GM11168 (cell line): ENCODE data around the gene ZNF10.

Experiments used
- in situ Hi-C: fragments of 300-500 bp; cut with MboI; formaldehyde crosslinking; loops from one replicate; pipeline ENCODE4 v1.12.0; 2022; ENCODE audit warnings: low sequenced_read_pairs; ENCODE audit not compliant: unreplicated experiment

The ZNF10 gene

DNA sequence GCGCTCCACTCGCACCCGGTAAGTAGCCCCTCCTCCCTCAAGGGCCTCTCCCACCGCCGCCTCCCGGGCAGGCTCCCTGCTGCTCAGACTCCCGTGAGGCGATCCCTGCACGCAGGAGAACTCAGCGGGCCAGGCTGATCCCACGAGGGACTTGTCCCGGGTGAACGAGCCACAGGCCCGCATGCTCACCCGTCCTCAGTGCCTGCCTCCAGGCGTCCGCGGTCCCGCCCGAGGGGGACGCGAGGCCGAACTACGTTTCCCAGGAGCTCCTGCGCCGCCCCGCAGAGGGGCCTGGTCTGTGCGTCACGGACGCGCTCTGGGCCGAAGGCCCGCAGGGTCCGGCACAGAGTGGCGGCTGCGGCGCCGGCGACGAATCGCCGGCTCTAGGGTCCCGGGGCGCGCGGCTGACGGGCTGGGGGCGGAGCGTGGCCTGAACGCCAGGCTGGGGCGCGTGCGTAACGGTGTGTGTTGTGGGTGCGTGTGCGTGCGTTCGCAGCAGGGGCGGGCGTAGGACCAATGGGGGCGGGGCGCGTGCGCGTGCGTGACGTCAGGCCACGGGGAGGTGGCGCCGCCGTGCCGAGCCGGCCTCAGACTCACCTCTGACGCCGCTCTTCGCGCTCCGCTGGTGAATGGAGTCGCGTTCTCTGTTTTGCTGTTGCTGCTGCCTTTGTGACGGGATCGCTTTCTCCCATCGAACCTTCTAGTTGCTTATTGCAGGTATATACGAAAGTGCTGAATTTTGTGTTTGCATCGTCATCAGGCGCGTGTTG, at the start of gene ZNF10, which contains the start of gene ZNF891:
Gene ZNF10 (plus strand): TSS at position 590 of the 770 bp plus-strand sequence. CDS start 13,866 bp downstream, outside the sequence.
Gene ZNF891 (minus strand): TSS at position 237 of the 770 bp plus-strand sequence. CDS start 8,356 bp downstream, outside the sequence.
- in situ Hi-C loops, result no loop called here

DNA sequence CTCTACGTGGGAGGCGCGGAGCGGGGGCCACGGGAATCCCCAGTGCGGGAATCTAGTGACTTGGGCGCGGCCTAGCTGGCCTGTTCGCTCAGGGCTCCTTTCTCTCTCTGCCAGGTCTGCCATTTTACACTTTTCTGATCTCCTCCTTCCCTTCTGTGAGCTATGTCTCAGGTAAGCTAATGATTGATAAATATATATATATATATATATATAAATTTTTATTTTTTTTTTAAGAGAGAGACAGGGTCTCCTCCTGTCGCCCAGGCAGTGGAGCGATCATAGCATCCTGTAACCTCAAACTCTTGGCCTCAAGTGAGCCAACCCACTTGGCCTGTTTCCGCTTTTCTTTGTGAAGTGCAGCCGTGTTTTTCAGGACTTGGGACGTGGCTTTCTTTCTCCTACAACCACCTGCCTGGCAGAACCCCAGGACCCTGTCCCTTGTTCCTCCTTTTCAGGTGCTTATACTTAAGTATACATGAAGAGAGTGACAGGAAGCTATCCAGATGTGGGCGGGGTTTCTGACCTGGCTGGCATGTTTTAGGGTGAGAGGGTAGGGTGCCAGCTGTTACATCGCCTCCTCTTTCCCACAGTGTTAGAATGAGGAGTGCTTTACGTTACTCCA, 49.2 kb upstream of the ZNF10 start:
- in situ Hi-C loops, result no loop called here

DNA sequence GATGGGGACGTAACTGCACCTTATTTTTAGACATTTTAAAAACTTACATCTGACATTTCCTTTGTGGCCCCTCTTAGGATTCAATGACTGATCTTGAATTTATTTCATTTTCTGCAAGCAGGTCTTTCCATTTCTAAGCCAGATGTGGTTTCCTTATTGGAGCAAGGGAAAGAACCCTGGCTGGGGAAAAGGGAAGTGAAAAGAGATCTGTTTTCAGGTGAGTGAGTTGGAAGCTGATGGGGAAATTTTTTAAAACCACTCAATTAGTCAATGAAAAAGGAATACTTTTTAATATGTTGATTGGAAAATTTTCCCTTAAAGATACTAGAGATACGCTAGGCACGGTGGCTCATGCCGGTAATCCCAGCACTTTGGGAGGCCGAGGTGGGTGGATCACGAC, 47.1 kb upstream of the ZNF10 start:
- in situ Hi-C loops, result no loop called here

DNA sequence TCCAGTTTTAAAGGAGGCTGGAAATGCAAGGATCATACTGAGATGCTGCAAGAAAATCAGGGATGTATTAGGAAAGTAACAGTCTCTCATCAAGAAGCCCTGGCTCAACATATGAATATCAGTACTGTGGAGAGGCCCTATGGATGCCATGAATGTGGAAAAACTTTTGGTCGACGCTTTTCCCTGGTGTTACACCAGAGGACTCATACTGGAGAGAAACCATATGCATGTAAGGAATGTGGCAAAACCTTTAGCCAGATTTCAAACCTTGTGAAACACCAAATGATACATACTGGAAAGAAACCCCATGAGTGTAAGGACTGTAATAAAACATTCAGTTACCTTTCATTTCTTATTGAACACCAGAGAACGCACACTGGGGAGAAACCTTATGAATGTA, 24.8 kb upstream of the ZNF10 start:
- in situ Hi-C loops, result no loop called here

DNA sequence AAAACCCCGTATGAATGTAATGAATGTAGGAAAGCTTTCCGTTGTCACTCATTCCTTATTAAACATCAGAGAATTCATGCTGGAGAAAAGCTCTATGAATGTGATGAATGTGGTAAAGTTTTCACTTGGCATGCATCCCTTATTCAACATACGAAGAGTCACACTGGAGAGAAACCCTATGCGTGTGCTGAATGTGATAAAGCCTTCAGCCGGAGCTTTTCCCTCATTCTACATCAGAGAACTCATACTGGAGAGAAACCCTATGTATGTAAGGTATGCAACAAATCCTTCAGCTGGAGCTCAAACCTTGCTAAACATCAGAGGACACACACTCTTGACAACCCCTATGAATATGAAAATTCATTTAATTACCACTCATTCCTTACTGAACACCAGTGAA, 24.2 kb upstream of the ZNF10 start:
- in situ Hi-C loops, result no loop called here

DNA sequence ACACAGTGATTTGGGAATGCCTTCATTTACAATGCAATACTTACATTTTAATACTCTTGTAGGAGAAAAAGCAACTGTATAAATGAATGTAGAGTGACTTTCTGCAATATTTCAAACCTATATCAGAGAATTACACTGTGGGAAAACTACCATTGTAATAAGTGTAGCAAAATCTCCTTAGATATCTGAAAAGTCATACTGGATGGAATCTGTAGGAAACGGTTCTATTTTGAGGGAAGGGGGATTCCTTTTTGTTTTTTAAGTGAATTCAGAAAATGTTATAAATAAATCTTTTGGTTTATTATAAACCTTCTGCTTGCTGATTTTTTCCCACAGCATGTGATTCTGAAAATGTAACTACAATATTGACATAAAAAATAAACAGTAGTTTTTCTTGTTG, 23.3 kb upstream of the ZNF10 start:
- in situ Hi-C loops, result no loop called here

DNA sequence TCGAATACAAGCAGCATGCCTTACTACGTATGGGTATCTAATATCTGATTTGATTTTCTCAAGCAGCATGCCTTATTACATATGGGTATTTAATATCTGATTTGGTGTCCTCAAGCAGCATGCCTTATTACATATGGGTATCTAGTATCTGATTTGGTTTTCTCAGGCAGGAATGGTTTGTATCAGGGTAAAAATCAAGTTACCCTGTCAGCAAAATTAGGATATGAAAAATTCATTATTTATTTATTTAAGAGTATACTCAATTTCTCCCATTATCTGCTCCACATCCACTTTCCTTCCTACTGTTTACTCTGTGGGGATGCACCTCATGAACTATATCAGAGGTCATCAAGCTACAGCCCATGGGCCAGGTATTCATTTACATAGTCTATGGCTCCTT, 22.3 kb upstream of the ZNF10 start:
- in situ Hi-C loops, result no loop called here

DNA sequence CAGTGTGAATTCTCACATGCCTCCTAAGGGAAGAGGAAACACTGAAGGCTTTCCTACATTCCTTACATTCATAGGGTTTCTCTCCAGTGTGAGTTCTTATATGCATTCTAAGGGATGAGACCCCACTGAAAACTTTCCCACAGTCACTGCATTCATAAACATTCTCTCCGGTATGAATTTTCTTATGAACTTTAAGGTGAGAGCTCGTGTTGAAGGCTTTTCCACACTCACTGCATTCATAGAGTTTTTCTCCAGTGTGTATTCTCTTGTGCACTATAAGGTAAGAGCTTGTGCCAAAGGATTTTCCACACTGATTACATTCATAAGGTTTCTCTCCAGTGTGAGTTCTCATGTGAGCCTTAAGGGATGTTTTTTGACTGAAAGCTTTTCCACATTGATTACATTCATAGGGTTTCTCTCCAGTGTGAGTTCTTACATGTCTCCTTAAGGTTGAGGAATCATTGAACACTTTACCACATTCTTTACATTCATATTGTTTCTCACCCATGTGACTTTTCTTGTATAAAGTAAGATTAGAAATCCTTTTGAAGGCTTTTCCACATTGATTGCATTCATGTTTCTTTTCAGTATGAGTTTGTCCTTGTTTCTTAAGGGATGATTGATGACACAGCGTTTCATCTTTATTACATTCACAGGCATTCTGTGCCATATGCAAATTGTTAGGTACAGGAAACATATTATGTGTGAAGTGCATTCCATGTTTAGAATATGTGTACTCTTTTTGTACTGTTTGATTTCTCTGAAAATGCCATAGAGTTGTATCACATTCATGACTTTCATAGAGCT, 9.8 kb upstream of the ZNF10 start:
- in situ Hi-C loops, result no loop called here

DNA sequence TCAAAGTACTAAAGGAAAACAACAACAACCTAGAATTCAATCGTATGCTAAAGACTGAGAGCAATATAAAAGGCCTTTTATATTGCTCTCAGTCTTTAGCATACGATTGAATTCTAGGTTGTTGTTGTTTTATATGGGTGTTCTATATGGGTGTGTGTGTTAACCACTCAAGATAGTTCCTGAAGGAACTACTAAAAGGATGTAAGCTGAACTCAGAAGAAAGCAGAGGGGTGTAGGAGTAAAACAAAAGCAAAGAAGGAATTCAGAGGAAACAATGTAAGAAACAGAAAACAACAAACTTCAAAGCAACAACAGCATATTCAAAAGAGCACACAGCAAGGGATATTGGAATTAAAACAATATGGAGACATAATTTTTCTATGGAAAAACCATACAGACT, 5.8 kb upstream of the ZNF10 start:
- in situ Hi-C loops, result no loop called here

DNA sequence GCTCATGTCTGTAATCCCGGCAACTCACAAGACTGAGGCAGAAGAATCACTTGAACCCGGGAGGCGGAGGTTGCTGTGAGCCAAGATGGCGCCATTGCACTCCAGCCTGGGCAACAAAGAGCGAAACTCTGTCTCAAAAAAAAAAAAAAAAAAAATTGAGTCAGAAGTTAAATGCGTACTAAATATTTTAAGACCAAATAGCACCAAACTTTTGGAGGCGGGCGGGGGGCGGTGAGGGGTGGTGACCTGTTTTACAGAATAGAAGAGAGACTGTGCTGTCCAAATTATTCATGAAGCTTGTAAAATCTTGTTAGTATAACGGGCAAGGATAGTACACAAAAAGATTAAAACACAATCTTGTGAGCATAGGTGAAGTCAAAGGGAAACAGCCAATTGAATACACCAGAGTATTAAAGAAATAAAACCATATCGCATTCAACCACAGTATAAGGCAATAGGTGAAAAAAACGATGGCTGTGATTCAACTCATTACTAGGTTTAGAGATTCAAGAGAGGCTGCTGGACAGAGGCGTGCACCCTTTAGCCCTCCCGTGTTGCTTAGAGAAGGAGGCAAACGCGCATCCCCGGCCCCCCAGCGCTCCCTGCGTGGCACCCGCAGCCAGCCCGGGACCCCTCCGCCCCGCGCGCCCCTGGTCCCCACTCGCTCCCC, 924 bp upstream of the ZNF10 start:
- in situ Hi-C loops, result no loop called here

DNA sequence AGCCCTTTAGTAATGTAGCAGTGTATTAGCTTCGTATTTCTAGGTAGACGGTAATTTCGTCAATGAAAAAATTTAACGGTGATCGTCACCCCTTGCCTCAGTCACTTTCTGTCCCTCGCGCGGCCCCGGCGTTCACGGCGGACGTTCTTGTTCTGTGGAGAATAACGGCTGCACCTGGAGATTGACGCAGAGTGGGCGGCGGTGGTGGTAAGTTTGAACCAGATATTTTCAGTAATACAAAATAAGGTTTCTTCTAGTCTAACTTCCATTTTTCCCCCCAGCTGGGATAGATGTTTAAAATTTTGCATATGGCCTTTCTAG, 341 bp downstream of the ZNF10 start:
- in situ Hi-C loops, result no loop called here

DNA sequence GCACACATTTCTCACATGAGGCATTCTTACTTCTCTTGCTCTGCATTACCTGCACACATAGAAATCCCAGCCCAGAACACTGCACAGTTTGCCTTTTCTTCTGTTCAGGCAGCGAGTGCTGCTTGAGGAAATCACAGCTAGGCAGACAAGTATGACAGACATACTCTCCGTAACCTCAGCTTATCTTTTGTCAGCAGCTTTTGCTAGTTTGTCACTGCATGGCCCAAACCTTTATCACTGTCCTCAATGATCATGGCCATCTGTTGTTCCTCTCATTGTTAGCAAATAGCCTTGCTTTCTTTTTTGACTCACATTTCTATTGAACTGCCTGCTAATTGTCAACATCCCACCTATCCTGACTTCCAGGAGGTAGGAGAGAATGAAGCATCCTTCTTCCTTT, 5.3 kb downstream of the ZNF10 start:
- in situ Hi-C loops, result no loop called here

DNA sequence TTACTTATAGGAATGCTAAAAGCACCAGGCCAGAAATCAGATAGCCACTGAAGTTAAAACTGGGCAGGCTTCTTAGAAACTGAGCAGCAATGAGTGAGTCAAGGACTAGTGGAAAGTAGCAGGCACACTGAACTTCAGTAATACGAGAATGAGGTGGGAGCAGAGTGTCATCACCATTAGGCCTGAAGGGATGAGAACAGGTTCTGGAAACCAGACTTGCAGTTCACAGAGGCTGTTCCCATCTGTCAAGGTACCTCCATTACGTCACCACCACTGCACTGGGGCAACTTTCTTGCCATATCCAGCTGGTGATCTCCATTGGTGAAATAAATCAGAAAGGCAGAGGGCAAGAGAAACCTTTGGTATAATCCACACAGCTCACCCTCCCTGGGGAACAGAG, 15.6 kb downstream of the ZNF10 start:
- in situ Hi-C loops, result no loop called here

DNA sequence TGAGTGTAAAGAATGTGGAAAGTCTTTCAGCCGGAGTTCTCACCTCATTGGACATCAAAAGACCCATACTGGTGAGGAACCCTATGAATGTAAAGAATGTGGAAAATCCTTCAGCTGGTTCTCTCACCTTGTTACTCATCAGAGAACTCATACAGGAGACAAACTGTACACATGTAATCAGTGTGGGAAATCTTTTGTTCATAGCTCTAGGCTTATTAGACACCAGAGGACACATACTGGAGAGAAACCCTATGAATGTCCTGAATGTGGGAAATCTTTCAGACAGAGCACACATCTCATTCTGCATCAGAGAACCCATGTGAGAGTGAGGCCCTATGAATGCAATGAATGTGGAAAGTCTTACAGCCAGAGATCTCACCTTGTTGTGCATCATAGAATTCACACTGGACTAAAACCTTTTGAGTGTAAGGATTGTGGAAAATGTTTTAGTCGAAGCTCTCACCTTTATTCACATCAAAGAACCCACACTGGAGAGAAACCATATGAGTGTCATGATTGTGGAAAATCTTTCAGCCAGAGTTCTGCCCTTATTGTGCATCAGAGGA, 25.8 kb downstream of the ZNF10 start:
- in situ Hi-C loops, result no loop called here

DNA sequence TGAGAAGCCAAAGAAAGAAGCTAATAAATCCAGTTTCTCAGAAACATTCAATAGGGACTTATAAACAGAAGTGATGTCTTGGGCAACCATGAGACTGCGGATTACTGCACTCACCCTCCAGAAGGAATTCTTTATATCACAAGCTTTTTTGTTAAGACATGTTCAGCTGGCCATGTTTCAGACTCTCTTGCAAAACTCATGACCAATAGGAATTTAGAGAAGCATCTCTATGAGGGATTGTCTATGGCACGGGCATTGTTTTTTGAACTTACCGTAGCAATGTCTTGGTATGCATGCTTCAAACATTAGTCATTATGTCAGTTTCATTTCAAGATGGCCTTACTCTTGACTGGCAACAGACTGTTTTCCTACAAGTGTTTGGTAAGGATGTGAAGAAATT, 35.3 kb downstream of the ZNF10 start:
- in situ Hi-C loops, result no loop called here

DNA sequence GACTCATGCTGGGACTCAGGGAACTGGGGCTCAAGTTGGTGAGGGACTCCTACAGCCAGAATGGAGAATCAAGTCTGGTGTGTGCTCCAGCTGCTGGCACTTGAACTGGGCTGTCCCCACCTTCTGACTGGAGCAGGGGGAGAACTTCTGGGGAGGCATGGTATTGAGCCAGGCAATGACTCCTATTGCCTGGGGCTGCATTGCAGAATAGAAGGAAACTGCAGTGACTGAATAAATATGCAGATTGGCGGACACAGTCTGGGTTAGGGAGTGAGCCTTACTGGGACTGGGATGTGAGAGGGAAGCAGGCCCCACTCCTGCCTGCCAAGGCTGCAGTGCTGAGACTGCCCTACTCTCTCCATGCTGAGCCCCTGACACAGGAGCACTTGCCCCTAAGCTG, 42.1 kb downstream of the ZNF10 start:
- in situ Hi-C loops, result no loop called here

DNA sequence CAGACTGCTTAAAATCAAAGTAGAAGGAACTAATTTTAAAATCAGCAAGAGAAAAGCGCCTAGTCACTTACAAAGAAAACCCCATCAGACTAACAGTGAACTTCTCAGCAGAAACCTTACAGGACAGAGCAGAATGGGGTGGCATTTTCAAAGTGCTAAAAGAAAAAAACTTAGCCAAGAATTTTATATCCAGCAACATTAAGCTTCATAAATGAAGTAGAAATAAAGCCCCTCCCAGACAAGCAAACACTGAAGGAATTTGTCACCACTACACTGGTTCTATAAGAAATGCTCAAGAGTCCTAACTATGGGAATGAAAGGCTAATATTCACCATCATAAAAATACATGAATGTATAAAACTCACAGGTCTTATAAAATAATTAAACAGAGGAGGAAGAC, 44.5 kb downstream of the ZNF10 start:
- in situ Hi-C loops, result no loop called here

DNA sequence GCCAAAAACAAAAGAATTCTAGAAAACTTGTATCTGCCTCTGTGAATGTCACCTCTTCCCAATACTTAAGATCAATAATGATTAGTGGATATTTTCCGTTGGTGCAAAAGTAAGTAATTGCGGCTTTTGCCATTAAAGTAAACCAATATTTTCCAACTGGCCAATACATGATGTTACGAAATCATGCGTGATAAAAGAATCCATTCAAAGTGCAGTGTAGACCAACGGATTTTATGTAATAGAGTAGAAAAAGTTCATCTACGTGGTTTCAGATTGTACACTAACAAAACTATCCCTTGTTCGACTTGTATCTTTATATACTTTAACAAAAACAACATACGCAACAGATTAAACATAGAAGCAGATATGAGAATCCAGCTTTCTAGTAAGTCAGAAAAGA, 50.2 kb downstream of the ZNF10 start:
- in situ Hi-C loops, result no loop called here

DNA sequence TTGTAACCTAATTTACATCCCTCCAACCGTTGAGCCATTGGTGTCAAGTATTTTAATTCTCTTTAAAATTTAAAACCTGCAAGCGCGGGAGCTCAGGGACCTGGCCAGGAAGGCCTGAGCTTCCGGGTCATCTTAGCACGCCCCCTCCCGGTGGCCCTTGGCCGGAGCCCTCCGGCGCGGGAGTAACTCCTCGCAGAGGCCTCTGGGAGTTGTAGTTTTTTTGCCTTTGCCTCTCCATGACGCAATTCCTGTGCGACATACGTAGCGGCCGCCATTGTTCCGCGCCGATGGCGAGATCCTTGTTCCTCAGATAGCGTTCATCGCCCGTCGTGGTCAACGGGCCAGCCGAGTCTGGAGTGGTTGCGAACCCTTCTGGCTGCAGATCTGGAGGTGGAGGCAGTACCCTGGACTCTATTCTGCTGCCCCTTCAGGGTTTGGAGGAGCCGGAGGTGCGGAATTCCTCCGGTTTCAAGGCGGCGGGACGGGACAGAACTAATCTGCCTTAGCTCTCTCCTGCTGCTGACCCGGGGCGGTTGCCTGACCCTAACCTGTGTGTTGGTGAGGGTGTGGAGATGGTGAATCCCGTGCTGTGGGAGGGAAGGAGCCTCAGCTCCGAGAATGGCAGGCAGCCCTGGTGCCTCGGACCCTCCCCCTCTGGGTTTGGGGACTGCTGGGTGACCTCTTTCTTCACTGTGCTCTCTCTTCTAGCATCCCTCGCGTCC, 51.0 kb downstream of the ZNF10 start, which contains the start of gene ZNF268:
Gene ZNF268 (plus strand): TSS at position 258 of the 722 bp plus-strand sequence. CDS start 503 bp downstream, outside the sequence.
- in situ Hi-C loops, result no loop called here

DNA sequence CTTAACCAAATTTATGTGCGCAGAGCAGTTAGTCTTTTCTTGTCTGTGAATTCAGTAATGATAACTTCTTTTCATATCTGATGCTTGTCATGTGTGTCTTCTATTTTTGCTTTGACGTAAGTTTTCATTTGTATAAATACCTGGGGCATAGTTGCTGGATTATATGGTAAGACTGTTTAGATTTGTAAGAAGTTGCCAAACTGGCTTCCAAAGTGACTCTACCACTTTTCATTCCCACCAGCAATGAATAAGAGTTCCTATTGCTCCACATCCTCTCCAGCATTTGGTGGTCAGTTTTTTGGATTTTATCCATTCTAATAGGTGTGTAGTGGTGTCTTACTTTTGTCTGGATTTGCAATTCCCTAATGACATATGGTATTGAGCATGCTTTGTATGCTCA, 59.7 kb downstream of the ZNF10 start:
- in situ Hi-C loops, result no loop called here
